ENCODE data around the gene BIN1. TPM values are rescaled to one million over a fixed set of nuclear protein-coding genes. Genes with fewer than 3 reads are reported as not detected.
A peak's percentile ranks its signal among the peaks of the same experiment; 100 is the strongest.

Gene BIN1
- total and polyA plus RNA-seq, 4 donors: 103 to 220 (median 163) TPM

- H3K4me1 ChIP-seq (ENCODE audit: control insufficient read depth, insufficient read depth, low read length): peaks cover 22% of the 10 kb centered on the region
- no peaks in the 10 kb centered on the region for H3K36me3 ChIP-seq (ENCODE audit: control insufficient read depth, insufficient read depth, low read length)
- no peaks in the 10 kb centered on the region for H3K9me3 ChIP-seq (ENCODE audit: control insufficient read depth, insufficient read depth, low read length)
- no peaks in the 10 kb centered on the region for H3K27me3 ChIP-seq (ENCODE audit: control insufficient read depth, insufficient read depth, low read length)
- no peak for DNase-seq (ENCODE audit: low read depth in 4 of 6, low spot score in 6 of 6)
- no peak overlapping the region for H3K27ac ChIP-seq (ENCODE audit: low read depth, low read length)
- 75% methylated on average over 1 of the region's 1 CpG for WGBS (ENCODE audit: insufficient coverage)
- H3K4me3 ChIP-seq (ENCODE audit: low read depth, low read length): no peak overlapping the region
Observed at GRCh38 chr2:127145280-127145895, 38.4 kb upstream of the BIN1 start.

- peak in 1 of 6 donors; percentile 26 for DNase-seq (ENCODE audit: low read depth in 4 of 6, low spot score in 6 of 6)
- peaks cover 22% of the 10 kb centered on the region for H3K4me1 ChIP-seq (ENCODE audit: control insufficient read depth, insufficient read depth, low read length)
- H3K27ac ChIP-seq (ENCODE audit: low read depth, low read length): peak overlapping the region; percentile 57
- no peaks in the 10 kb centered on the region for H3K36me3 ChIP-seq (ENCODE audit: control insufficient read depth, insufficient read depth, low read length)
- WGBS (ENCODE audit: insufficient coverage): 40% methylated on average over 3 of the region's 11 CpGs
- H3K27me3 ChIP-seq (ENCODE audit: control insufficient read depth, insufficient read depth, low read length): no peaks in the 10 kb centered on the region
- no peak overlapping the region for H3K4me3 ChIP-seq (ENCODE audit: low read depth, low read length)
- H3K9me3 ChIP-seq (ENCODE audit: control insufficient read depth, insufficient read depth, low read length): no peaks in the 10 kb centered on the region
Observed at GRCh38 chr2:127143841-127144782, 37.2 kb upstream of the BIN1 start.

- peaks cover 22% of the 10 kb centered on the region for H3K4me1 ChIP-seq (ENCODE audit: control insufficient read depth, insufficient read depth, low read length)
- no peaks in the 10 kb centered on the region for H3K9me3 ChIP-seq (ENCODE audit: control insufficient read depth, insufficient read depth, low read length)
- H3K27ac ChIP-seq (ENCODE audit: low read depth, low read length): peak overlapping the region; percentile 57
- H3K36me3 ChIP-seq (ENCODE audit: control insufficient read depth, insufficient read depth, low read length): no peaks in the 10 kb centered on the region
- H3K4me3 ChIP-seq (ENCODE audit: low read depth, low read length): no peak overlapping the region
- 83% methylated on average over 1 of the region's 4 CpGs for WGBS (ENCODE audit: insufficient coverage)
- no peaks in the 10 kb centered on the region for H3K27me3 ChIP-seq (ENCODE audit: control insufficient read depth, insufficient read depth, low read length)
- no peak for DNase-seq (ENCODE audit: low read depth in 4 of 6, low spot score in 6 of 6)
Observed at GRCh38 chr2:127142663-127143630, 36.0 kb upstream of the BIN1 start.

GRCh38 chr2:127140538-127140937, 33.6 kb upstream of the BIN1 start:
- no peak for DNase-seq (ENCODE audit: low read depth in 4 of 6, low spot score in 6 of 6)
- H3K27ac ChIP-seq (ENCODE audit: low read depth, low read length): no peak overlapping the region
- H3K27me3 ChIP-seq (ENCODE audit: control insufficient read depth, insufficient read depth, low read length): no peaks in the 10 kb centered on the region
- H3K9me3 ChIP-seq (ENCODE audit: control insufficient read depth, insufficient read depth, low read length): no peaks in the 10 kb centered on the region
- 84% methylated on average over 12 of the region's 13 CpGs for WGBS (ENCODE audit: insufficient coverage)
- peaks cover 16% of the 10 kb centered on the region for H3K4me1 ChIP-seq (ENCODE audit: control insufficient read depth, insufficient read depth, low read length)
- no peak overlapping the region for H3K4me3 ChIP-seq (ENCODE audit: low read depth, low read length)
- H3K36me3 ChIP-seq (ENCODE audit: control insufficient read depth, insufficient read depth, low read length): no peaks in the 10 kb centered on the region

- DNase-seq (ENCODE audit: low read depth in 4 of 6, low spot score in 6 of 6): no peak
- no peak overlapping the region for H3K27ac ChIP-seq (ENCODE audit: low read depth, low read length)
- WGBS (ENCODE audit: insufficient coverage): no CpG with 5 or more reads among the region's 2 CpGs
- no peak overlapping the region for H3K4me3 ChIP-seq (ENCODE audit: low read depth, low read length)
- no peaks in the 10 kb centered on the region for H3K36me3 ChIP-seq (ENCODE audit: control insufficient read depth, insufficient read depth, low read length)
- peaks cover 14% of the 10 kb centered on the region for H3K4me1 ChIP-seq (ENCODE audit: control insufficient read depth, insufficient read depth, low read length)
- H3K27me3 ChIP-seq (ENCODE audit: control insufficient read depth, insufficient read depth, low read length): no peaks in the 10 kb centered on the region
- H3K9me3 ChIP-seq (ENCODE audit: control insufficient read depth, insufficient read depth, low read length): no peaks in the 10 kb centered on the region
Observed at GRCh38 chr2:127139766-127140165, 32.8 kb upstream of the BIN1 start.

GRCh38 chr2:127138281-127138680, 31.3 kb upstream of the BIN1 start:
- Histone ChIP-seq H3K4me1 (ENCODE audit: control insufficient read depth, insufficient read depth, low read length) (peaks cover 2% of the 10 kb centered on the region), H3K9me3 (ENCODE audit: control insufficient read depth, insufficient read depth, low read length) (no peaks in the 10 kb centered on the region), H3K4me3 (ENCODE audit: low read depth, low read length) (no peak overlapping the region), H3K27me3 (ENCODE audit: control insufficient read depth, insufficient read depth, low read length) (no peaks in the 10 kb centered on the region), H3K27ac (ENCODE audit: low read depth, low read length) (no peak overlapping the region), H3K36me3 (ENCODE audit: control insufficient read depth, insufficient read depth, low read length) (no peaks in the 10 kb centered on the region)
- DNase-seq (ENCODE audit: low read depth in 4 of 6, low spot score in 6 of 6): no peak
- 93% methylated on average over 12 of the region's 12 CpGs for WGBS (ENCODE audit: insufficient coverage)

- Histone ChIP-seq H3K4me3 (ENCODE audit: low read depth, low read length) (no peak overlapping the region), H3K27me3 (ENCODE audit: control insufficient read depth, insufficient read depth, low read length) (no peaks in the 10 kb centered on the region), H3K4me1 (ENCODE audit: control insufficient read depth, insufficient read depth, low read length) (no peaks in the 10 kb centered on the region), H3K27ac (ENCODE audit: low read depth, low read length) (no peak overlapping the region), H3K9me3 (ENCODE audit: control insufficient read depth, insufficient read depth, low read length) (no peaks in the 10 kb centered on the region), H3K36me3 (ENCODE audit: control insufficient read depth, insufficient read depth, low read length) (no peaks in the 10 kb centered on the region)
- DNase-seq (ENCODE audit: low read depth in 4 of 6, low spot score in 6 of 6): no peak
- WGBS (ENCODE audit: insufficient coverage): 82% methylated on average over 15 of the region's 15 CpGs
Observed at GRCh38 chr2:127137741-127138140, 30.8 kb upstream of the BIN1 start.

- DNase-seq (ENCODE audit: low read depth in 4 of 6, low spot score in 6 of 6): no peak
- Histone ChIP-seq H3K9me3 (ENCODE audit: control insufficient read depth, insufficient read depth, low read length) (no peaks in the 10 kb centered on the region), H3K27me3 (ENCODE audit: control insufficient read depth, insufficient read depth, low read length) (no peaks in the 10 kb centered on the region), H3K4me1 (ENCODE audit: control insufficient read depth, insufficient read depth, low read length) (no peaks in the 10 kb centered on the region), H3K36me3 (ENCODE audit: control insufficient read depth, insufficient read depth, low read length) (no peaks in the 10 kb centered on the region), H3K4me3 (ENCODE audit: low read depth, low read length) (no peak overlapping the region), H3K27ac (ENCODE audit: low read depth, low read length) (no peak overlapping the region)
- WGBS (ENCODE audit: insufficient coverage): 86% methylated on average over 12 of the region's 12 CpGs
Observed at GRCh38 chr2:127137225-127137624, 30.3 kb upstream of the BIN1 start.

Data from spinal cord (tissue), 10 donors.